NCI-H128 (cell line): ENCODE data around the gene RPL26.
"Not testable (repeated sequence)": the region's sequence is repeated elsewhere in the genome, so short reads cannot be mapped to it uniquely, and the experiment has no call there.

Source experiments
- DNase-seq: peaks from one replicate; lab custom pipeline; 2025; ENCODE audit not compliant: unreplicated experiment; lab: John Stamatoyannopoulos, UW

RPL26 gene

DNA sequence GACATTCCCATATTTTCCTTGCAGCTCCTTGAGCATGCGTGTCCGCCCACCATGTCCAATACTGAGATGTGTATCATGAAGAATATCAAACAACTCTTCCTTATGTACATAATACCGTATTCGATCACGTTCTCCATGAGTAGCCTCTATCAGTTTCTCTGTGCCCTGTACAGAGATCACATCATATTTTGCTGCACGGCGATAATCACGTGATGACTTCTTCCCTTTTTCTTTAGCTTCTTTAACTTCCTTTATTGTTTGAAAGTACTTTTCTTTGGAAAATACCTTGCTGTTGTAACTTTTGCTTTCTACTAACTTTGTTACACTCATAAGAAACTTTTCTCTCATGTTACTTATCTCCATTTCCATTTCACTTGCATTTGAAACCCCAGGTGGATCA is 13.0 kb downstream of the RPL26 start:
- DNase-seq: no peak

DNA sequence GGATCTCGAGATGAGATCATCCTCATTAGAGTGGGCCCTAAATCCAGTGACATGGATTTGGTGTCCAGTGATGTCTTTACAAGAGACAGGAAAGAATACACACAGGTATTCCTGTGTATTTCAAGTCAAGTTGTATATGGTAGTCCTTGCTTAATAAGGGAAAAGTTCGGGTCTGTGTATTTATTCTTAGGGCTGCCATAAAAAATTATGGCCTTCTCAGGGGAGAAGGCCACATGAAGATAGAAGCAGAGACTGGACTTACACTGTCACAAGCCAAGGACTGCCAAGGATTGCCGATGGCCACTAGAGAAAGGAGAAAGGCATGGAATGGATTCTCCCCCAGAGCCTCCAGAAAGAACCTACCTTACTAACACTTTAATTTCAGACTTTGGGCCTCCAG is 14.8 kb downstream of the RPL26 start:
- DNase-seq: no peak

DNA sequence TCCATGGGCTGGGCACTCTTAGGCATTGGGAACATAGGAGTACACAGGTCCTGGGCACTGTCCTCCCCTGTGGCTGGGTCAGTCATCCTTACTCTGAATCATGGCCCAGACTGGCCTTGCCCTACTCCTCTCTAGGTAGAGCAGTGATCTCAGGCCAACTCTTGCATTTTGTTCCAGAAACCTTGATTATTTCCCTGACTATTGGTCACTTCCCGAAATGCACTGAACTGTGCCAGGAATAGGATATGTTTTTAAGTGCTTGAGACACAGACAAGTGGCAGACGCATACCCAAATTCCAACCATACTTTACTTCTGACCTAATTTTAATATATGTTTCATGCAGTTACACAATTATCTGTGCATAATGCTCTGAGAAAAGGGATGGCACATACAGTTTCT is 16.8 kb downstream of the RPL26 start:
- DNase-seq: no peak

DNA sequence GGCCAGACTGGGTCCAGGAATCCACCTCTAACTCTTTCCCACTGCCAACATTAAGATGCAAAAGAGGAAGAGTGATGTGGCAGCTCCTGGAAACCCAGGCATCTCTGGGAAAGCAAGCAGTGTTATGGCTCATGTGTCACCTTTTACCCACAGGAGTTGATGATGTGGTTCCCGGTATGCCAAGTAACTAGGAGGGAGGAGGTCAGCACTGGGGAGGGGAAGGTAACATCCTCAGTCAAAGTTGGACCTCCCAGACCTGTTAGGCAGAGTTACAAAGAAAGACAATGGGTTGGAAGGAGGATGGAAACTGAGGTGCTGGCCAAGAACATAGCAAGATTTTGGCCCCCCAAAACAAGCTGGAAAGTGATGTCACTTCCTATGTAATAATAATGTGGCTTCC is 17.9 kb downstream of the RPL26 start:
- no peak for DNase-seq

DNA sequence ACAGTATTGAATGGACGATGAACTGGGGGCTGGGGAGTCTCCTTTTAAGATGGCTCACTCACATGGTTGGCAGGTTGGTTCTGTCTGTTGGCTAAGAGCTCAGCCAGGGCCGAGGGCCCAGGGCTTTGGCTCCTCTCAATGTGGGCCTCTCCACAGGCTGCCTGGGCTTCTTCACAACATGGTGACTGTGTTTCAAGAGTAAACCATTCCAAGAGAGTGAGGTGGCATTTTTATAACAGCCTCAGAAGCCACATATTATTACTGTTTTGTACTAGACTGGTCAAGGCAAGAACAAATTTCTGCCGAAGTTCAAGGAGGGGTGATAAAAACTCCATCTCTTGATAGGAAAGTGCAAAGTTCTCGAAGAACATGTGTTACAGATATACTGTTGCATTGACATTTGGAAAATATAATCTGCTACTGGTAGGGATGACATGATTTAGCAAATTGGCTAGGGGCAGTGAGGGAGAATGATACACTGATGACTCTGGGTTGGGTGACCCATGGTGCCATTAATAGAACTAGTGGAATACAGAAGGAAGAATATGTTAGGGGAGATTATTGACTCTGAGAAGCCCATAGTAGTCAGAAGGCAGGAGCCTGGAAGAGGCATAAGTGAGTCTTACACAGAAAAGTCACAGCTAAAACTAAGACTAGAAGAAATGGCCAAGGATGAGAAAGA is 20.2 kb downstream of the RPL26 start:
- DNase-seq: no peak

DNA sequence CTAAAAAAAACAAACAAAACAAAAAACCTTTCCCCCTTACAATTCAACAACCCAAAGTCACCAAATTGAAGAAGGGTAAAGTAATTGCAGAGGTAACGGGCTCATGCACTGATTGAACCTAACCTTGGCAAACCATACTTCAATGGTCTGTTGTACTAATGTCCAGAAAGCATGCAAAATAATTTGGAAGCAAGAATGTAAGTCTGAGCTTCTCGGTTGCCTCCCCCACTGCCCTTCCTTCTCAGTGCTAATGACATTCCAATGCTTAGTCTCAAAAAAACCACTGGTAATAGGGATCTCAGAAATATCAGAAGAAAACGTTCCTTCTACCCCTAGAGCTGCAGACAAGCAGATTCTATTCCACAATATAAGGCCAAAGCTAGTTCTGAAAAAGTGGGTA is 22.2 kb downstream of the RPL26 start:
- DNase-seq: no peak

DNA sequence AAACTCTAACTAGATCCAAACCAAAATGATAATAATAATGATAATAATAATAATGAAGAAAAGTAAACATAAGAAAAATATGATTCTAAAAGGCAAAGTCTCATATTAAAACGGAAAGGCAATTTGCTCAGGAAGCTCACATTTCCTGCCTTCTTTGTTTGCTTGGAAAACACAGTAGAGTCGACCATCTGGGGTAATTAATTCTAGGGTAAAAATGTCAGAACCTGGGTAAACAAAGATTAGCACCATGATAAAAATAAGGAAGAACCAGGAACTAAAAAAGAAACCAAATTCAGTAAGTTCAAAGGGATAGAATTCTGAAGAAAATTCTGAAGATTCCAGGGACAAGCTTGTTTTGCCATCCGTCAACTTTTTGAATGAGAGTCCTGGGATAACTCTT is 22.7 kb downstream of the RPL26 start:
- no peak for DNase-seq

DNA sequence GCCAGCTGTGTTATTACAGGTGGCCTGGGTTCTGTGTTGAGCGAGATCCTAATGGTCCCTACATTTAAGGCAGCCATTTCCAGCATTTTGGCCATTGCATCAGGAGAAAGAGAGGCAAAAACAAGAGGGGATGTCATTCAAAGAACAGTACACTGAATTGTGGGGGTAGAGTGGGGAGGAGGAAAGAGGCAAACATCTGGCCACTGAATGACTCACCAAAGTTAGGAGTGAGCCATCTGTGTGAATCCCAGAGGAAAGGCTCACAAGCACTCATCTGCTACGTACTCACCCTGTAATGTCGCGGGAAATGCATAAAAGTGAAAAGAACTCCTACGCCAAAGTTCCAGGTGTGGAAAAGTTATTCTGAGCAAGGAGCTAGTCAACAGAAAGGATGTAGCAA is 23.2 kb downstream of the RPL26 start:
- no peak for DNase-seq

DNA sequence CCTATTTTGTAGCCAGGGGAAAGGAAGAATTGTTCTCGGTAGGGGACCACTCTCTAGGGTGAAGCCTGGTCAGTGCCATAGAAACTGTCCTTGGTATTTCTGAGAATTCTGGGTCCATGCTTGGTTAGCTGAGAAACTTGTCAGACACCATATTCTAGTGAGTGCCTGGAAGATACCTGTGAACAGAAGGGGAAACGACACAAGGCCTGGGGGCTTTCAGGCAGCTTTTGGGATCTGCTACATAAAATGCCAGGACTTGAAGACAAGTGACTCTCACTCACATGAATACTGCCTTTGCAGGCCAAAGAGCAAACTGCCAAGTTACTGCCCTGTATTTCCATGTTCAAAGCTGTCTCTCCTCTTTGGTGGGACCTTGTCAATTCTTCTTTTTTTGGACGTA is 25.1 kb downstream of the RPL26 start:
- no peak for DNase-seq

DNA sequence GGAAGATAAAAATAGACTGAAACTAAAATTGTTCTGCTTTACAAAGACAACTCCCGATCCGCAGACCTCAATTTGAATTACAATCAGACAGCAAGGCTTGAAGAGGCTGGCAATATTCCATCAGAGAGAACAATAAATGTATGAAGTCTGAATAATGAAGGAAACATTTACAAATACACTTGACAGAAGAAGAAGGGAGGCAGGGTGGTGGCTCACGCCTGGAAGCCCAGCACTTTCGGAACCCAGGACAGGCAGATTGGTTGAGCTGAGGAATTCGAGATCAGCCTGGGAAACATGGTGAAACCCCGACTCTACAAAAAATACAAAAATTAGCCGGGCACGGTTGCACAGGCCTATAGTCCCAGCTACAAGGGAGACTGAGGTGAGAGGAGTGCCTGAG is 28.8 kb downstream of the RPL26 start:
- DNase-seq: no peak

DNA sequence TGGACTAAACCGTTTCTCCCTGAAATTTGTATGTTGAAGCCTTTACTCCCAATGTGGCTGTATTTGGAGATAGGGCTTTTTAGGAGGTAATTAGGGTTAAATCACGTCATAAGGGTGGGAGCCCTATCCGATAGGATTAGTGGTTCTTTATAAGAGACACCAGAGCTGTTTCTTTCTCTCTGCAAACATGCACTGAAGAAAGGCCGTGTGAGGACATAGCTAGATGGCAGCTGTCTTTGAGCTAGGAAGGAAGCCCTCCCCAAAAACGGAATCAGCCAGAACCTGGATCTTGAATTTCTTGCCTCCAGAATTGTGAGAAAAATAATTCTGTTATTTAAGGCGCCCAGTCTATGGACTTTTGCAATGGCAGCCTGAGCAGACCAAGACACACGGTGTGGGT is 29.3 kb downstream of the RPL26 start:
- no peak for DNase-seq

DNA sequence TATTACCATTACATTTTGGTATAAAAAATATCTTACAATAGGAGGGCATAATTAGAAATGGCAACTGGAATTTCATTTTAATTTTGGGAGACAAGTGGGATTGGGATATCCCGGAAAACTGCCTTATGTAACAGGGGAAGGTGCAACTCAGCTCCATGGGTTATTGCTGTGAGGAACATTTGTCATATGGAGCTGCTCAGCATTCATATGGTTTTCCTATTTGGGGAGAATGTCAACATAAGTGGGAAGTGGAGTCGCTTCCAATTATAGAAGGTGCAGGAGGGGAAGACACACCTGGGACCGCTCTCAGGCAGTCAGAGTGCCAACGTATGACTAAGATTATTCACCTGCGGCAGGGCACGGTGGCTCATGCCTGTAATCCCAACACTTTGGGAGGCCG is 32.7 kb downstream of the RPL26 start:
- DNase-seq: no peak

DNA sequence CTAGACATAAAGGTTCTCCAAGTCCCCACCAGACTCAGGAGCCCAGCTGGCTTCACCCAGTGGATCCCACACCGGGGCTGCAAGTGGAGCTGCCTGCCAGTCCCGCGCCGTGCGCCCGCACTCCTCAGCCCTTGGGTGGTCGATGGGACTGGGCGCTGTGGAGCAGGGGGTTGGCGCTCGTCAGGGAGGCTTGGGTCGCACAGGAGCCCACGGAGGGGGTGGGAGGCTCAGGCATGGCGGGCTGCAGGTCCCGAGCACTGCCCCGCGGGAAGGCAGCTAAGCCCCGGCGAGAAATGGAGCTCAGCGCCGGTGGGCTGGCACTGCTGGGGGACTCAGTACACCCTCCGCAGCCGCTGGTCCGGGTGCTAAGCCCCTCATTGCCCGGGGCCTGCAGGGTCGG is 36.0 kb downstream of the RPL26 start:
- not testable (repeated sequence) for DNase-seq

DNA sequence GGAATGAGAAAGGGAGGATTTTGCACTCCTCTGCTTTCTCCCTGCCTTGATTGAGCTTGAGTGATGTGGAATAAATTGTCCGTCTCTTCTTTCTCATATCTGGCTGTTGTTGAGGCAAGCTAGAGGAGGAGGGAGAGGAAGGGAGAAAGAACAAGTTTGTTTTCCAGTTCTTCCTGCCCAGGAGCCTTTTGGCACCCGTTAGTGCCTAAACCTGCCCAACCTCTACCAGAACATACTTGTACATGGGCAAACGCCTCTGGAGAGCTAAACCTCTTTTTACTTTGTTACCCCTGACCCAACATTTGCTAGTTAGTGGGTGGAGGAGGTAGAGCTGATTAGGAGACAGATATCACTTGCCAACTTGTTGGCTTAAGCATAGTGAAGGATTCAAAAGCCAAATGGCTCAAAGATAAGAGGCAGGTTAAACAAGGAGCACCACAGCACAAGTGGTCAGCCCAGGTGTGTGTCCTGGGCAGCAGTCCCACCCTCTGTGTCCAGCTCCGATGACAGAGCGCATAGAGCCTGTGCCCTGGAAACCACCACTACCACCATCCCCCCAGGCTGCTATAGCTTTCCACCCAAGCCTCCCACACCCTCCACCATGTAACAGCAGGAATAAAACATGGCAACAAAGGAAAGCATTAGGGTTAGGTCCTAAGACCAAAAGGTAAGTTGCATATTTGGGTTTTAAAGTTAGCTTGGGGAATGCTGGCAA is 36.9 kb downstream of the RPL26 start:
- no peak for DNase-seq

DNA sequence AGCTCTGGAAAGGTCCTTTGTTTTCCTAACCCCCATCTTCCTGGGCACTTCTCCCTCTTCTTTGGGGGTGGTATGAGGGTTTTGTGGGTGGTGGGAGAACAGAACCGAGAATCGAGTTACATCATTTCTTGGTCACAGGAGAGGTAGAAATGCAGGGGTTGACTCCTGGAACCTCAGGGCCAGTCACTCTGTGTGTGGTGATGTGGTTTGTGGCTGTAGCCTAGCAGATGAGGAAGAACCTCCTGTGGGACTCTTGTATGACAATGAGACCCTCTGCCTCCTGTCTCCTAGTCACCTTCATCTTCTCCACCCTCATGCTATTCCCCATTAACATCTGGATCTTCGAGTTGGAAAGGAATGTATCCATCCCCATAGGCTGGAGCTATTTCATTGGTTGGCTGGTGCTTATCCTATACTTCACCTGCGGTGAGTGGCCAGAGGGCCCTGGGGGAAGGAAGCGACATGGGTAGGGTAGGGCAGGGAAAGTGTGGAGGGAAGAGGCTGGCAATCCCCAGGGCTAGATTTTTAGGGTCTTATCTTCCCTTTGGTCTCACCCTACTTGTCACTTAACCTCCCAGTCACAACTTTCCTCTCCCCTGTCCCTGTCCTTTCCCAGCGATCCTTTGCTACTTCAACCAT is 37.8 kb downstream of the RPL26 start:
- DNase-seq: no peak

DNA sequence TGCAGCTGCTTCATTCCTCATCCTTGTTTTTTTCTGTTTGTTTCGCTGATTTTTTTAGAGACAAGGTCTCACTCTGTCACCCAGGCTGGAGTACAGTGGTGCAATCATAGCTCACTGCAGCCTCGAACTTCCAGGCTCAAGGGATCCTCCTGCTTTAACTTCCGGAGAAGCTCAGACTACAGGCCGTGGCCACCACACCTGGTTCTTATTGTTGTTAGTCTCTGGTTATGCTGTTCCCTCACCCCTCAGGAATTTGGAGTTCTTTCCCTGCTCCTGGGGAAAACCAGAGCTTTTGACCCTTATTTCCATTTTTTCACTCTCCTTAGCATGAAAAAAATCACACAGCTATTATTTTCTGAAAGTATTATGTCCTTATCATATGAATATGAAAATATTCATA is 41.5 kb downstream of the RPL26 start:
- DNase-seq: no peak

DNA sequence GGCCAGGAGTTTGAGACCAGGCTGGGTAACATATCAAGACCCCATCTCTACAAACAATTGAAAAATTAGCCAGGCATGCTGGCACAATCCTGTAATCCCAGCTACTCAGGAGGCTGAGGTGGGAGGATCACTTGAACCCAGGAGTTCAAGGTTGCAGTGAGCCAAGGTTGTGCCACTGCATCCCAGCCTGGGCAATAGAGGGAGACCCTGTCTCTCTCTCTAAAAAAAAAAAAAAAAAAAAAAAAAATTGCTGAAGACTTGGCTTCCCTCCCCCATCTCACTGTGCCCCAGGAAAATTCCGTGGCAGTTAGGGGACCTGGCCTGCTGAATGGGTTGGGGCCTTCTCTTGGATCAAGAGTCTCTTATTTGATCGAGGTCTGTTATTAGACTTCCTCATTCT is 43.5 kb downstream of the RPL26 start, which contains the start of gene ODF4:
Gene ODF4 (plus strand): TSS at position 301 of the 400 bp plus-strand sequence. CDS start 212 bp downstream, outside the sequence.
- DNase-seq: no peak

DNA sequence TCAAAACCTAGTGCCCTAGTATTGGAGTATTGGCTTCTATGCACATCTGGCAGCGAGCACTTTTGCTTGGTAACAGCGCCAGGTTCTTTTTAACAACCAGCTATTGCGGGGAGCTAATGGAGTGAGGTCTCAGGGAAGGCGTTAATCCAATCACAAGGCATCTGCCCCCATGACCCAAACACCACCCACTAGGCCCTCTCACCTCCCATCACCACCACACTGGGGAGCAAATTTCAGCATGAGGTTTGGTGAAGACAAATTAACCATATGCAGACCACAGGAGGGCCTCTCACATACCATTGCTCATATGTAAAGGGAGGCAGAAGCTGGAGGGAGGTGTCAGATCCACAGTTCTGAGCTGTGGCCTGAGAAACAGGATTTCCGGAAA is 44.2 kb downstream of the RPL26 start:
- no peak for DNase-seq

DNA sequence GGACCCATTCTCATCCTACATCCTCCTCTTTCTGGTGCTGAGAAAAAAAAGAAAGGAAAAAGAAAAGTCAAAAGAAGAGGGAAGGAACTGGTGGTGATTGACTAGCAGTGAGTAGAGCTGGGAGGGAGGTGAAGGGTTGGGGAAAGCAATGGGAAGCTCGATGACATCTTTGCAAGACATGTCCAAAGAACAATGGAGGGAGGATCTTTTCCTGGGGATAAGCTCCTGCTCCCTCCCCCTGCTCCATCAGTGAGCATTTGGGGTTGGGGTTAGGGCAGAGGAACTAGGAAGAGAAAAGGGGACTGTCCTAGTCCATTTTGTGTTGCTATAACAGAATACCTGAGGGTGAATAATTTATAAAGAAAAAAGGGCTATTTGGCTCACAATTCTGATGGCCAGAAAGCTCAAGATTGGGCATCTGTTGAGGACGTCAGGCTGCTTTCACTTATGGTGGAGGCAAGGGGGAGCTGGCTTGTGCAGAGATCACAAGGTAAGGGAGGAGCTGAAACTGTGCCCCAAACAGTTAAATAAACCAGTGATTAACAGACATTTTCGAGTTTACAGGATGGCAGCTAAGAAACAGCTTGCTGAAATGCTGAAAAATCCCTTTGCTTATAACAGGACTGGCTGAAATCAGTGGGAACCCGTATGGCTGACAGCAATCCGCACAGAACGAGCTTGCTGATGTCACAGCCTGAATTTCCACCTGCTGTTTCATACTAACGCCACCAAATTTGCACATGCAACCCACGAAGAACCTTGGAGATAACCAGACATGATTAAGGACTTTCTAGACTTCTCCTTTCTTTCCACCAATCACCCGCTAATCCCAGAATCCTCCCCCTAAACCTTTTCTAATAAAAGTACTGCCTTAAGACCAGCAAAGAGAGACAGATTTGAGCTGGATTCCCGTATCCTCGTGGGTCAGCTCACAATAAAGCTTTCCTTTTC is 44.9 kb downstream of the RPL26 start:
- no peak for DNase-seq

DNA sequence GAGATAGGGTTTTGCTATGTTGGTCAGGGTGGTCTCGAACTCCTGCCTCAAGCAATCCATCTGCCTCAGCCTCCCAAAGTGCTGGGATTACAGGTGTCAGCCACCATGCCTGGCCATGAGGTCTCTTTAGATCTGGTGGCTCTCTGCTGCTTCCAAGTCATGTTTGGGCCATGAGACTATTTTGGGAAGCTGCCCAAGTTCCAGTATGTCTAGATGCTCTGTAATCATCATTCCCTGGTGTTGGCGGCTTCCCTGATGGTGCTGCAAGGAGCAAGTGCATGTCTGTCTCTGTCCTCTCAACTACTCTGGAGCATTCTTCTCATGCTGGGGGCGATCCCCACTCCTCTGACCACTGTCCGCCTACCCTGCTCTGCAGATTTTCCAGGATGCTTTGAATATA is 49.7 kb downstream of the RPL26 start:
- DNase-seq: no peak

DNA sequence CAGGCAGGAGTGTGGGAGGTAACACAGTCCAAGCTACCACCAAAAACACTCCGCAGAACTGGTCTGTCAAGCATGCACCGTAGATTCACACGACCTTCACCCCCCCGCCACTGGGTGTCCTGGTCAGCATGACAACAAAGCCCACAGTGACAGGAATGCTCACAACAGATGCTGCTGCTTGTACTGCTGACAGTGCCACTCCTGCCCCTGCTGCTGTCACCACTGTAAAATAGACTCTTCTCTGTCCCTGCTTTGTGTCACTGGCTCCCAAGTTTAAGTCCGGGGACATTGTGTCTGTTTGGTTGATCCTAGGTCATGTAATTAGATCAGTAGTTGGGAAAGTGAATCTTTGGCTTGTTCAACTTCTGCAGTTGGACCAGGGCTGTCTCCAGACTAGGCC is 50.3 kb downstream of the RPL26 start:
- no peak for DNase-seq
